HG03558 (cell line): Measurements from ENCODE around the gene PSMD11.

ENCODE experiments used
- ATAC-seq: cut with Tn5 transposase; IDR thresholded peaks from one replicate; pipeline ENCODE4 v1.9.1; 2021; ENCODE audit warnings: moderate number of reproducible peaks; ENCODE audit not compliant: unreplicated experiment; ENCODE audit errors: extremely low read depth

Gene PSMD11

DNA sequence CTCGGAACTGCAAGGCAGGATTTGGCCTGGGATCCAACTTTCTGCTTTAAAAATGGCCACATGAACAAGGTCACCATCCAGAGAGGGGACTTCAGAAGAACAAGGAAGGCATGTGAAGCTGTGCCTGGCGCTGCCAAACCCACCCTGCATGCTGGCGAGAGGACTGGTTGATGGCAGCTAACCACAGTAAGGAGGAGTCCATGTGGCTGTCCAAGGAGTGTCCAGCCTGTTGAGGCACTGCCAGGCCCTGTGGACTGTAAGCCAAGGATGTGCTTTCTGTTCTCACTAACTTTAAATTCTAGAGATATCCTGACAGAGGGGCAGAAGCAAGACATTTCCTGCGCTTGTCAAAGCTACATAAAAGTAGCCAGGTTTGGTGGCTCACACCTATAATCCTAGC, 82.8 kb downstream of the PSMD11 start:
- no peak for ATAC-seq

DNA sequence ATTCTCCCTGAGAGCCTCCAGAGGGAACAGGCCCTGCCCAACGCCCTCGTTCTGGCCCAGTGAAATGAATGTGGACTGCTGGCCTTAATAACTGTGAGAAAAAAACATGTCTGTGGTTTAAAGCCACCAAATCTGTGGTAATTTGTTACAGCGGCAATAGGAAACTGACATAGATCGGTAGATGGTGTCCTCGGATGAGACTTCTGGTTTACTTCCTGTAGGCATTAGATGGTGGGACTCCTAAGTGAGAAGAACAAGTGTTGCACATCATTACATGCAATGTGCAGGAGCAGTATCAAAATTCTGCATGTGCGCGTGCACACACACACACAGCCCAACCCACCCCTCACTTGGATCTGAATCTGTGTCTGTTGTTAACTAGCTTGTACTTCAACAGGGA, 84.5 kb downstream of the PSMD11 start:
- ATAC-seq: no peak

DNA sequence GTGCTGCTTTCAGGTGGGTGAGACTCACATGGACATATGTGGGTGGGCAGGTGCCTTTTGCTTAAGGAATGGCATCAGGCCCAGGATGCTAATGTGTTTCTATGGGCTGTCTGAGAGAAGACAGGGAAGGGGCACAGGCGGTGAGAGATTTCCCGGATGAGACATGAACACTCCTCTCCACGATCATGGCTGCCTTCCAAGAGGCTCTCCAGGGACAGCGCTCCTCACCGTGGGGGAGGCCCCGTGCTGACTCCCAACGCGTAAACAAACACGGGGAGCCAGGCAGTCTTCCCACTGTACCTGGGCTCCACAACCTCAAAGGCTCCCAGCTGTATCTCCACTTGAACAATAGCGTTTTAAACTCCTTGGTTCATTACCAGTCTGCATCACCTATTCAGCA, 85.3 kb downstream of the PSMD11 start:
- ATAC-seq: no peak
